Right renal pelvis (tissue), 4 donors: ENCODE measurements around the gene NEAT1. TPM values are rescaled to one million over a fixed set of nuclear protein-coding genes. Genes with fewer than 3 reads are reported as not detected.
A peak's percentile ranks its signal among the peaks of the same experiment; 100 is the strongest.
"Not testable (repeated sequence)": the region's sequence is repeated elsewhere in the genome, so short reads cannot be mapped to it uniquely, and the experiment has no call there.

ENCODE experiments used
- DNase-seq, 4 donors: peaks; one replicate each; pipeline ENCODE4 v3.0.0-alpha.2; 2013; ENCODE audit warnings: low read depth in 4 of 4, low spot score in 3 of 4, missing footprints in 1 of 4
- polyA plus RNA-seq, 4 donors: library from polyadenylated mRNA; unstranded; fragments of 120-200 nt; gene quantifications; one replicate each; pipeline ENCODE4 v1.2.1, GENCODE V29; 2013; ENCODE audit not compliant: insufficient read length in 4 of 4

Gene NEAT1
- polyA plus RNA-seq, 4 donors, result 141 to 286 (median 189) TPM

DNA sequence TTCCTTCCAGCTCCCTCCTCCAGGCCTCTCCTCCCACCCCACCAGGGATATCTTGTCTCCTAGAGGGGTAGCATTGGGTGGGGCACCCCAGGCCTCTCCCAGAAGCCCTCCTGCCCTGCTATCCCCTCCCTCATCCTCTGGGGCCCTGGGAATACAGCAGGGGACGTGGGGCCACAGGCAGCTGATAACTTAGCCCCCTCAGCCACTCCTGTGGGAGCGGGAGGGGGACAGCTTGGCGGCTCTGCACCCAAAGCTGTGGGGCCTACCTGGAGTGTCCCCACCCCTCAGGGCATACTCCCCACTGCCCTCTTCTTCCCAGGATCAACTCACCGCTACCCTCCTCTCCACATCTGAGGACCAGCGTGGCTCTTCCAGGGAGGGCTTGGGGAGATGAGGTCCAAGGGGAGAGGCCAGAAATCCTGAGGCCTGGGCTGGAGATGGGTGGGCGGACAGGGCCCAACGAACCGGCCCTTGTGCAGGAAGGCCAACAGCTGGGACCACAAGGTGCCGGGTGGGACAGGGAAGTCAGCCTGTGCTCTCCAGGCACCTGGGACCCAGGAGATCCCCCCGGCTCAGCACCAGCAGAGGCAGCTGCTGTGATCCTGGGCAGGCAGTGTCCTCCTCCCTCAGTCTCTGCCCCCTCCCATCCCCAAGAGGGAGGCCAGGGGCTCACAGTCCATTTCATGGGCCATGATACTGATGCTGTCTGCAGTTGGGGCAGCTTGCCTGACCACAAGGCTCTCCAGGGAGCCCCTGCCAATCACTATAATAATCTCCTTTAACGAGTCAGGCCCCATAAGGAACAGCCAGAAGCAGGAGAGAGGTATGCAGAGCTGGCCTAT is 23.2 kb downstream of the NEAT1 start:
- no peak for DNase-seq

DNA sequence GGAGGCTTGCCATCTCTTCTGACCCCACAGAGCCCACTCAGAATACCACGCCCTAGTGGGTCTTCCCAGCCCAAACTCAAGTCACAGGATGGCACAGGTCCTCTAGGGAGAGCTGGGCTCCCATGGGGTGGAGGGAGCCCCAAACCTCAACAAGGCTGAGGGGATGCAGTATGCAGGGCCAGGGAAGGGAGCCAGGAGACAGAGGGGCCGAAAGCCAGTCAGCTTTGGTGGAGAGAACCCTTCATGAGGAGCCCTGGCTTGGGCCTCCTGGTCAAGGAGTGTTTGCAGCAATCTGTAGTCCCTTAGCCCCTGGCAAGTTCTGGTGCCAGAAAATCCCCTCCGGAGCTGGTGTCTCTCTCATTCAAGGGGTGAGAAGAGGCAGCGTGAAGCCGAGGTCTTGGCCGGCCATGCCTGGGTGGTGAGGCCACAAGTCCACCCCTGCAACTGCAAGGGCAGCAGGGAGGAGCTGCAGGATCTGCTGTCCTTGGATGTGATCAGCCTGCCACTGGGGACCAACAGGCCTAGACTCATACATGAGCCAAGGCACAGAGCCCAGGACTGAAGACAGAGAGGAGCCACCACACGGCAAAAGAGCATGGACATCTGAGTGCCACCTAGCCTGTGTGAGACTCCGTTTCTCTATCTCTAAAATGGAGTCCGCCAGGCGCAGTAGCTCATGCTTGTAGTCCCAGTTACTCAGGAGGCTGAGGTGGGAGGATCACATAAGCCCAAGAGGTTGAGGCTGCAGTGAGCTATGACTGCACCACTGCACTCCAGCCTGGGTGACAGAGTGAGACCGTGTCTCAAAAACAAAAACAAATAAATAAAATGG is 24.1 kb downstream of the NEAT1 start:
- DNase-seq, result no peak

DNA sequence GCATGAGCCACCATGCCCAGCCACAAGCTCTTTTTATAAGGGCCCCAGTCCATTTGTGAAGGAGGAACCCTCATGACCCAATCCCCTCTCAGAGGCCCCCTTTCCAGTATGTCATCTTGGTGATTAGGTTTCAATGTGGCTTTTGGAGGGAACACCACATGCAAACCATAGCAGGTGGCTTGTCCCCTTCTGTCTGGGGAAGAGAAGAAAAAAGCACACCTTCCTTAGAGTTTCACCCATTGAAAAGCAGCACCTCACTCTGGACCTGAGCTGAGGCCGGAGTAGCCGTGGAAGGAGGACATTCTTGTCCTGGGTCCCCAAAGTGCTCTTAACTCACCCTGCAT is 25.4 kb downstream of the NEAT1 start:
- no peak for DNase-seq

DNA sequence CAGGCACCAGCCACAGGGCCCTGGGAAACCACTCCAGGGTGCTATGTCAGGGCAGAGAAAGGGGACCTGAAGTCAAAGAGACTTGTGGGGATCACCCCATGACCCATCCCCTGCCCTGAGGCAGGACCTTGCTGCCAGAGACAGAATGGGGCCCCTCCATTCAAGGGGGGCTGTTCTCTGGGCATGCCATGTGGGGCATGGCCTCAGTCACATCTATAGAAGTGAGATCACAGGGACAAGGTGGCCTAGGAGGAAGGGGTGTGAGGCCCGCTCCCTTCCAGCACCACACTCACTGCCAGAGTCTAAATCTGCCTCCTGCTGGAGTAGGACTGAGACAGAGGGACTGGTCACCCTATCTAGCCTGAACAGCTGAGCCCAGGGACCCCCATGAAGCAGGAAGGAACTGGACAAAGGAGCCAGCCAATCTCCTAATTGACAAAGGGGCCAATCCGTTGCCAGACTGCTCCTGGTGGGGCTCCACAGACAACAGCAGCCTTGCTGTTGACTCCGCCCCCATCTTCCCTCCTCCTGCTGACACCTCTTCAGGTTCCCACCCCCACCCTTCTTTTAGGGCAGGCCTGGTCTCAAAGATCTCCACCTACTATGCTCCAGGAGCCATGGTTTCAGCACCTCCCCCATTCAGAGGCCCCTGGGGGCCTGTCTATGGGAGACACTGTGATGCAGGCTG is 26.0 kb downstream of the NEAT1 start:
- DNase-seq, result no peak

DNA sequence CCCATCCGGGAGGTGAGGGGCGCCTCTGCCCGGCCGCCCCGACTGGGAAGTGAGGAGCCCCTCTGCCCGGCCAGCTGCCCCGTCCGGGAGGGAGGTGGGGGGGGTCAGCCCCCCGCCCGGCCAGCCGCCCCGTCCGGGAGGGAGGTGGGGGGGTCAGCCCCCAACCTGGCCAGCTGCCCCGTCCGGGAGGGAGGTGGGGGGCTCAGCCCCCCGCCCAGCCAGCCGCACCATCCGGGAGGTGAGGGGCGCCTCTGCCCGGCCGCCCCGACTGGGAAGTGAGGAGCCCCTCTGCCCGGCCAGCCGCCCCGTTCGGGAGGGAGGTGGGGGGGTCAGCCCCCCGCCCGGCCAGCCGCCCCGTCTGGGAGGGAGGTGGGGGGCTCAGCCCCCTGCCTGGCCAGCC is 28.7 kb downstream of the NEAT1 start:
- DNase-seq, result not testable (repeated sequence)

DNA sequence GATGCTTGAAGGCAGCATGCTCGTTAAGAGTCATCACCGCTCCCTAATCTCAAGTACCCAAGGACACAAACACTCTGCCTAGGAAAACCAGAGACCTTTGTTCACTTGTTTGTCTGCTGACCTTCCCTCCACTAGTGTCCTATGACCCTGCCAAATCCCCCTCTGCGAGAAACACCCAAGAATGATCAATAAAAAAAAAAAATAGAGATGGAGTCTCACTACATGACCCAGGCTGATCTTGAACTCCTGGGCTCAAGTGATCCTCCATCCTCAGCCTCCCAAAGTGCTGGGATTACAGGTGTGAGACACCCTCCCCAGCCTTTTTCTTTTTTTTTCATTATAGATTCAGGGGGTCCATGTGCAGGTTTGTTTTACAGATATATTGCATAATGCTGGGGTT is 29.7 kb downstream of the NEAT1 start:
- not testable (repeated sequence) for DNase-seq

DNA sequence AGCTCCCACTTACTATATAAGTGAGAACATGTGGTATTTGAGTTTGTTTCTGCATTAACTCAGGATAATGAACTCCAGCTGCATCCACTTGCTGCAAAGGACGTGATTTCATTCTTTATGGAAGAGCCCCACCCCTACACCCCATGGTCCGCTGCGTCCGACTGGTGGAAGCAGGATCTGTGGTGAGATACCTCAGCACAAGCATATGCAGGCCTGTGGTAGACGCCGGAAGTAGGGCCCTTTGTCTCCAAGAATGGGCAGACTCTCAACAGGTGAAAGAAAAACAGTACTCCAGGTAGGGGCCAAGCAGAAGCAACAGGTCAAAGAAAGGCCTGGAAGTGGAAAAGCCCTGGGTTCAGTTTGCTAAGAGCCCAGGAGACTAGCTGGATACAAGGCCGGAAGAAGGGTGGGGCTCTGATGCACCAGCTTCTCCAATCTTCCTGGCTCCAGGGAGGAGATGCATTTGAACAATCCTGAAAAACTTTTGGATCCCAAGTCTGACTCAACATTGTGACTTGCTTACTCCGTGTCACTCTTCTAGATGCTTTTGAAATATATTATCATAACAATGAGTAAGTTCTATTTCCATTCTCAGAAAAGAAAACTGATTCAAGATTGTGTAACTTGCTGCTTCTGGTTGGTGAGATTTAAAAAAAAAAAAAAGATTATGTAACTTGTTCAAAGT is 30.4 kb downstream of the NEAT1 start:
- no peak for DNase-seq

DNA sequence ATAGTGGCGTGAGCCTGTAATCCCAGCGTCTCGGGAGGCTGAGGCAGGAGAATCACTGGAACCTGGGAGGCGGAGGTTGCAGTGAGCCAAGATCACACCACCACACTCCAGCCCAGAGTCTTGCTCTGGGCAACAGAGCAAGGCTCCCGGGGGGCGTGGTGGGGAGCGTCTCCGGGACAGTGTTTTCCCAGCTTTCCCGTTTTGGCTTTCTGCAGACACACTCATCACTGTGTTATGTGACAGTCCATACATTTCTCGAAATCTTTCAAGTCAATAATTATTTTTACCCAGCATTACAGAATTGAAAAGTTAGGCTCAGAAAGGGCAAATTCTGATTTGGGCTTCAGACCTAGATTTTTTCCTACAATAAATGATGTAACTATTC is 31.7 kb downstream of the NEAT1 start:
- DNase-seq, result no peak

DNA sequence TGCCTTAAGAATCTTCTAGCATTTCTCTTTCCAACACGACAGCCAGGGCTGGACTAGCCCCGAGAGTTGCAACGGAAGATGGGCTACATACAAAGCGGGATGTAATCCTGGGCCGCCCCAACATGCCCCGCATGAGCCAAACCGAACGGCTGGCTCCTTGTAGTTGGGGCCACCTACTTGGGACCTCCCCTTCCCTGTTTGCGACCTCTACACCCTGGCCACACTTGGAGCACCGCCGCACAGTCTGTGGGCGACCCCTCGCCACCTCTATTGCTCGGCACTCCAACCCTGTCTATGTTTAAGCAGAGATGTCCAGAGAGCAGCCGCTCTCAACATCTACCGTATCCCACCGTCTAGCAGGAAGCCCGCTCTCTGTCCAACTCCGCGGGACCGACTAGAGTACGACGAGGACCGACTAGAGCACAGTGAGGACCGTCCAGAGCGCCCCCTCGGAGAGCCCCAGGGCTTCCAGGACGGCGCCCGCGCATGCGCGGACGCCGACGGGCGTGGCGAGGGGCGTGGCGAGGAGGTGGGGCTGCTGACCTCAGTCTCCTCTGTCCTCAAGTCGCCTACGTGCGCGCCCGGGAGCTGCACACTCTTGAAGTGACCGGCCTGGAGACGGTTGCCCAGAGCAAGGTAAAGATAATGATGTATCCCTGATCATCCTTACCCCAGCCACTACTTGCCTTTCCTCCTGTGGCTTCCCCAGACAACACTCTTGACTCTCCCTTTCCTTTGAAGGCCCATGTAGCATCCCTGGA is 32.3 kb downstream of the NEAT1 start:
- DNase-seq, result peak in 3 of 4 donors; percentile 81 to 83 (median 82)

DNA sequence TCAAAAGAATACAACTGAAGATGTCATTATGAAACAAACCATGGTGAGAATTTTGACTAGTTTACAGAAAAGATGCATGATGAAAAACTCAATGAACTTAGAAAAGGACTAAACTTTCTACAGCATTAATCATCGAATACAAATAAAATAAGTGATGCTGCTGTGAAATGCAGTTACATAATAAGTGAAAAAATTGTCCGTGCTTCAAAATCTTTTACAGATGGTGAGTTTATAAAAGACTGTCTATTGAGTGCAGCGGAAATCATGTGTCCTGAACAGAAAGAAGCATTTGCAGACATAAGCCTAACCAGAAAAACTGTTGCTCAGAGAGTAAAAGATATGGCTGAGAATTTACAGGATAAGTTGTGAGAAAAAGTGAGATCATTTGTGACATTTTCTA is 33.8 kb downstream of the NEAT1 start:
- DNase-seq, result no peak

DNA sequence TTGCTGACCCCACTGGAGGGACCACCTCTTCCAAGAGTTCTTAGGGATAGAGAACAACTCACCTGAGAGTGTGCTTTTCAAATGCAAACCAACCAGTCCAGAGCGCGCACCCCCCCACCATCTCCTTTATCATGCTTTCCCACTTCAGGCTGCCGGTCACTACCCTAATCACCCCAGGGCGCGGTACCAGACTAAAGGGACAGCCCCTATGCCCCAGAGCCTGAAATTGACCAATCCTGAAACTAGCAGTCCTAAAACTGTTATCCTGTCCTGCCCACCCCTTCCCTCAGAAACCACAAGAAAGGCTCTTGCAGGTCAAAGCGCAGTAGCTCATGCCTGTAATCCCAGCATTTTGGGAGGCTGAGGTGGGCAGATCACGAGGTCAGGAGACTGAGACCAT is 37.0 kb downstream of the NEAT1 start:
- DNase-seq, result no peak

DNA sequence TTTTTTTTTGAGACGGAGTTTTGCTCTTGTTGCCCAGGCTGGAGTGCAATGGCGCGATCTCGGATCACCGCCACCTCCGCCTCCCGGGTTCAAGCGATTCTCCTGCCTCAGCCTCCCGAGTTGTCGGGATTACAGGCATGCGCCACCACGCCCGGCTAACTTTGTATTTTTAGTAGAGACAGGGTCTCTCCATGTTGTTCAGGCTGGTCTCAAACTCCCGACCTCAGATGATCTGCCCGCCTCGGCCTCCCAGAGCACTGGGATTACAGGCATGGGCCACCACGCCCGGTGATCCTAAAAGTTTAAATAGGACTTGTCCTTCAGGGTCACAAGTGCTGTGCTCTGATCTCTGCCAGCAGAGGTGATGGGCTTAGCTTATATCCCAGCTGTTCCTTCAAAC is 42.9 kb downstream of the NEAT1 start:
- not testable (repeated sequence) for DNase-seq

DNA sequence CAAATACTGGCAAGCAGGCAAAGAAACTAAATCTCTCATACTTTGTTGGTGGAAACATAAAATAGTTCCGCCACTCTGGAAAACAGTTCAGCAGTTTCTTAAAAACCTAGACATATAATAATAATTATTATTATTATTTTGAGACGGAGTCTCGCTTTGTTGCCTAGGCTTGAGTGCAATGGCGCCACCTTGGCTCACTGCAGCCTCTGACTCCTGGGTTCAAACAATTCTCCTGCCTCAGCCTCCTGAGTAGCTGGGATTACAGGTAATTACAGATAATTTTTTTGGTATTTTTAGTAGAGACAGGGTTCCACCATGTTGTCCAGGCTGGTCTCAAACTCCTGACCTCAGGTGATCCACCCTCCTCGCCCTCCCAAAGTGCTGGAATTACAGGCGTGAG is 44.7 kb downstream of the NEAT1 start:
- DNase-seq, result not testable (repeated sequence)

DNA sequence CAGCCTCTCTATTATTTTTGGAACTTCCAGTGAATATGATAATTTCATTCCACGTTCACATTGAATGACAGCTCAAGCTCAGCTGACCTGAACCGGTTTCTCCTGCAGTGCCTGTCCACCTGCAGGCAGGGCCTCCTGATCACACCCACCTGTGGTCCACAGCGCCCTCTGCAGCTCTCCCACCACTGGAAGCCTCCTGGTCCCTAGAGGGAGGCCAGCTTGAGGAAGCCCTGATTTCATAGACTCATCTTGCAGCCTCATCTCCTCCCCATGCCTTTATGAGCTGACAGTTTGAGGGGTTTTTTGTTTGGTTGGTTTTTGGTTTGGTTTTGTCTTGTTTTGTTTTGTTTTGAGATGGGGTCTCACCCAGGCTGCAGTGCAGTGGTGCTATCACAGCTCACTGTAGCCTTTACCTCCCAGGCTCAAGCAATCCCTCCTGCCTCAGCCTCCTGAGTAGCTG is 46.3 kb downstream of the NEAT1 start:
- no peak for DNase-seq

DNA sequence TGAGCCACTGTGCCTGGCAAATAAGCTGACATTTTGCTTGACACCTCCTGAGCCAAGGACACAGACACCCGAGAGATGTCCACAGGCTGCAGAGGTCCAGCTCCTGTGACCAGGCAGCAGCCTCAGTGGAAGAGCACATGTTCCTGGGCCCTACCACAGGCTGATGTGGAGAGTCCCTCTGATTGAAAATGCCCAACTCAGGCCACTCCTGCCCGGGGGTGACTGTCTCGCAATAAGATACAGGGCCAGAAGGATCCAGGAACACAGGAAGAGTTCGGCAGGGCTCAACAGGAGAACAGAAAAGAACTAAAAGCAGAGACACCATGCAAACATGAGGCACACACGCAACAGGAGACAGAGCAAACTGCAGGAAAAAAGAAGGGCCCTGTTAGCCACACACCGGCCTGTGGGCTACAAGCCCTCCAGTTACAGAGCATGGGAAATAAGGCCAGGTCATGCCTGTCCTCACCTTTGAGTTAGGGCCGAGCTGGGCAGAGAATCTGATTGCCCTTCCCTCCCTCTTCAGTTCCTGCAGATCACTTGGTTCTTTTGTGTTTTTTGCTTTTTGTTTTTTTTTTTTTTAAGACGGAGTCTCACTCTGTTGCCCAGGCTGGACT is 47.9 kb downstream of the NEAT1 start:
- DNase-seq, result no peak

DNA sequence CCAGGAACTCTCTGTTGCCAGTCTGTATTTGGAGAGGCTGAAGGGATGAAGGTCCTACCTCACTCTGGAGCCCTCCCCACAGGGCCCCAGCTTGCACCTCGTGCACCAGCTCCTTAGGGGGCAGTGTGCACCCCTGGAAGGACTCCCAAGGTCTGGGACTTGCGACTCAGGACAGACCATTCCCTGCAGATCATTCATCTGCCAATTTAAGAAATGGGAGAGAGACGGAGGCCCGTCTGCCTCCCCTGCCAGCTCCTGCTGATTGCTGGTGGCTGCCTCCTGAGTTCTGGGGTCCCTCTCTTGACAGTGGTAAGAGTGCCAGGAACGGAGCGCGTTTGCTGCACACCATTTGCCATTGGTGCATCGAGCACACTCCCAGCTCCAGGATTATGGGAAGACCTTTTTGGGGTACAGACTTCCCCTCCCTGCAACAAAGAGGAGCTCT is 48.9 kb downstream of the NEAT1 start:
- DNase-seq, result no peak

DNA sequence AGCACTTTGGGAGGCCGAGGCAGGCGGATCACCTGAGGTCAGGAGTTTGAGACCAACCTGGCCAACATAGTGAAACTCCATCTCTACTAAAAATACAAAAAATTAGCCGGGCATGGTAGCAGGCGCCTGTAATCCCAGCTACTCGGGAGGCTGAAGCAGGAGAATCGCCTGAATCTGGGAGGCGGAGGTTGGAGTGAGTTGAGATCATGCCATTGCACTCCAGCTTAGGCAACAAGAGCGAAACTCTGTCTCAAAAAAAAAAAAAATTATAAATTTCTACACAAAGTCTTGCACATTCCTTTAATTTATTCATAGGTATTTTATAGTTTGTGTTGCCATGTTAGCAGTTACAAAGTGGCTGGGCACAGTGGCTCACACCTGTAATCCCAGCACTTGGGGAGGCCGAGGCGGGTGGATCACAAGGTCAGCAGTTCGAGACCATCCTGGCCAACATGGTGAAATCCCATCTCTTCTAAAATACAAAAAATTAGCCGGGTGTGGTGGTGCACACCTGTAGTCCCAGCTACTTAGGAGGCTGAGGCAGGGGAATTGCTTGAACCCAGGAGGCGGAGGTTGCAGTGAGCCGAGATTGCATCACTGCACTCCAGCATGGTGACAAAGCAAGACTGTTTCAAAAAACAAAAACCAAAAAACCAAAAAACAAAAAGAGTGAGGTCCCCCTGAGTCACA is 50.1 kb downstream of the NEAT1 start:
- DNase-seq, result not testable (repeated sequence)

DNA sequence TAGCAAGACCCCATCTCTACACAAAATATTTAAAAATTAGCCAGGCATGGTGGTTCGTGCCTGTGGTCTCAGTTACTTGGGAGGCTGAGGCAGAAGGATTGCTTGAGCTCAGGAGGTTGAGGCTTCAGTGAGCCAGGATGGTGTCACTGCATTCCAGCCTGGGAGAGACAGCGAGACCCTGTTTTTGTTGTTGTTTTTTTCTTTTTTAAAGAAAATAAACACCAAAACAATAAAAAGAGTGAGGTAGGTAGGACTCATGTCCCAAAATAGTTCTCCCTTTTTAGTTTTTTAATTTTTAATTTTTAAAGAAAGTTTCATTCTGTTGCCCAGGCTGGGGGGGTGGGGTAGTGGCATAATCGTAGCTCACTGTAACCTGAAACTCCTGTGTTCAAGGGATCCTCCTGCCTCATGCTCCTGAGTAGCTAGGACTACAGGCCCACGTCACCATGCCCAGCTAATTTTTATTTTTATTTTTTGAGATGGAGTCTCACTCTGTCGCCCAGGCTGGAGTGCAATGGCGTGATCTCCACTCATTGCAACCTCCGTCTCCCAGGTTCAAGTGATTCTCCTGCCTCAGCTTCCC is 50.8 kb downstream of the NEAT1 start:
- DNase-seq, result no peak
